GM23338 (cell line): ENCODE results near the gene MGME1. TPM values are rescaled to one million over a fixed set of nuclear protein-coding genes. Genes with fewer than 3 reads are reported as not detected.

Source experiments
- ATAC-seq: fragments of 200-7000 bp; cut with Tn5 transposase; 3 replicates; pipeline ENCODE4 v1.9.1; 2020
- DNase-seq: peaks from one replicate; pipeline ENCODE4 v3.0.0-alpha.2; 2015; ENCODE audit warnings: low spot score
- H2AFZ ChIP-seq: fragments of 200-600 bp; sonication (generic); 2 replicates; pipeline ENCODE4 v1.8.0; 2016; ENCODE audit warnings: antibody characterized with exemption, mild to moderate bottlenecking, moderate library complexity
- H3F3A ChIP-seq: fragments of 200-600 bp; sonication (generic); replicated peaks from 2 replicates; pipeline ENCODE4 v1.8.0; 2017; ENCODE audit warnings: antibody characterized with exemption, mixed run types, low read depth
- H3K27ac ChIP-seq: fragments of 200-600 bp; sonication (generic); 2 replicates; pipeline ENCODE4 v1.6.1; 2016; ENCODE audit warnings: low read depth
- H3K27me3 ChIP-seq: fragments of 200-600 bp; sonication (generic); 2 replicates; pipeline ENCODE4 v1.8.0; 2016; ENCODE audit warnings: mild to moderate bottlenecking, mixed run types, moderate library complexity; ENCODE audit not compliant: insufficient read depth
- H3K36me3 ChIP-seq: fragments of 200-600 bp; sonication (generic); 2 replicates; pipeline ENCODE4 v1.8.0; 2016; ENCODE audit warnings: mild to moderate bottlenecking; ENCODE audit not compliant: insufficient read depth
- H3K4me1 ChIP-seq: fragments of 200-600 bp; sonication (generic); 2 replicates; pipeline ENCODE4 v1.8.0; 2016; ENCODE audit warnings: mild to moderate bottlenecking, moderate library complexity; ENCODE audit not compliant: insufficient read depth
- H3K4me2 ChIP-seq: fragments of 200-600 bp; sonication (generic); 2 replicates; pipeline ENCODE4 v1.7.1; 2017; ENCODE audit warnings: mixed run types
- H3K4me3 ChIP-seq: fragments of 200-600 bp; sonication (generic); 2 replicates; pipeline ENCODE4 v1.6.1; 2016; ENCODE audit warnings: mixed run types
- H3K79me2 ChIP-seq: fragments of 200-600 bp; sonication (generic); replicated peaks from 2 replicates; pipeline ENCODE4 v1.8.0; 2017; ENCODE audit warnings: mild to moderate bottlenecking; ENCODE audit not compliant: insufficient read depth
- H3K9me2 ChIP-seq: fragments of 200-600 bp; sonication (generic); 2 replicates; pipeline ENCODE4 v1.8.0; 2017; ENCODE audit not compliant: insufficient read depth
- H4K20me1 ChIP-seq: fragments of 200-600 bp; sonication (generic); replicated peaks from 2 replicates; pipeline ENCODE4 v1.8.0; 2017; ENCODE audit warnings: mild to moderate bottlenecking; ENCODE audit not compliant: insufficient read depth
- H3K27ac Mint-ChIP-seq: 2 replicates; pipeline ENCODE4 v1.8.0; 2020; ENCODE audit warnings: inconsistent platforms, mild to moderate bottlenecking, moderate library complexity, mixed read lengths
- H3K27me3 Mint-ChIP-seq: 3 replicates; pipeline ENCODE4 v1.8.0; 2022; ENCODE audit warnings: low read depth, mild to moderate bottlenecking, moderate library complexity, mixed read lengths, inconsistent platforms; ENCODE audit not compliant: insufficient read depth, poor library complexity
- H3K36me3 Mint-ChIP-seq: 3 replicates; pipeline ENCODE4 v1.8.0; 2021; ENCODE audit warnings: low read depth, mild to moderate bottlenecking, inconsistent platforms, moderate library complexity, mixed read lengths
- H3K4me1 Mint-ChIP-seq: 3 replicates; pipeline ENCODE4 v1.8.0; 2020; ENCODE audit warnings: mild to moderate bottlenecking, inconsistent platforms, mixed read lengths
- H3K4me3 Mint-ChIP-seq: 3 replicates; pipeline ENCODE4 v1.8.0; 2021; ENCODE audit warnings: moderate library complexity, mild to moderate bottlenecking, inconsistent platforms, mixed read lengths
- H3K9me3 Mint-ChIP-seq: 3 replicates; pipeline ENCODE4 v1.8.0; 2020; ENCODE audit warnings: moderate library complexity, mild to moderate bottlenecking, inconsistent platforms, mixed read lengths
- CREB1 ChIP-seq: fragments of 250-450 bp; sonication (Bioruptor Pico); IDR thresholded peaks from 2 replicates; pipeline ENCODE4 v1.5.0; 2020; ENCODE audit warnings: low read depth, mild to moderate bottlenecking, moderate library complexity
- CTCF ChIP-seq, 2 experiments: fragments of 200-600 bp in 1 of 2; sonication (generic) in 1 of 2; conservative IDR thresholded peaks; 2 replicates each; pipeline versions ENCODE4 v1.5.1 to v1.6.1; 2016 to 2017; ENCODE audit warnings: antibody characterized with exemption in 2 of 2, low read depth in 2 of 2, mild to moderate bottlenecking in 2 of 2, moderate library complexity in 1 of 2
- ETS1 ChIP-seq: IDR thresholded peaks from 2 replicates; pipeline ENCODE4 v1.6.1; 2016; ENCODE audit warnings: antibody characterized with exemption
- EZH2 ChIP-seq: fragments of 200-600 bp; sonication (generic); IDR thresholded peaks from one replicate; pipeline ENCODE4 v1.8.0; 2017; ENCODE audit warnings: antibody characterized with exemption, mild to moderate bottlenecking, low read depth; ENCODE audit not compliant: unreplicated experiment
- EZH2phosphoT487 ChIP-seq: fragments of 200-600 bp; sonication (generic); IDR thresholded peaks from one replicate; pipeline ENCODE4 v1.8.1; 2018; ENCODE audit warnings: antibody characterized with exemption; ENCODE audit not compliant: unreplicated experiment
- JUNB ChIP-seq: IDR thresholded peaks from one replicate; pipeline ENCODE4 v1.6.1; 2016; ENCODE audit warnings: antibody characterized with exemption; ENCODE audit not compliant: unreplicated experiment
- NANOG ChIP-seq: IDR thresholded peaks from 2 replicates; pipeline ENCODE4 v1.6.1; 2016; ENCODE audit warnings: antibody characterized with exemption, borderline replicate concordance
- POLR2AphosphoS5 ChIP-seq: IDR thresholded peaks from 2 replicates; pipeline ENCODE4 v1.6.1; 2016; ENCODE audit warnings: antibody characterized with exemption, low read depth
- REST ChIP-seq: IDR thresholded peaks from one replicate; pipeline ENCODE4 v1.6.1; 2018; ENCODE audit warnings: antibody characterized with exemption; ENCODE audit not compliant: unreplicated experiment
- STAT1 ChIP-seq: IDR thresholded peaks from one replicate; pipeline ENCODE4 v1.6.1; 2016; ENCODE audit warnings: antibody characterized with exemption; ENCODE audit not compliant: unreplicated experiment
- ZNF114 ChIP-seq: fragments of 250-450 bp; sonication (Bioruptor Pico); IDR thresholded peaks from 2 replicates; pipeline ENCODE4 v1.5.0; 2020; ENCODE audit warnings: mild to moderate bottlenecking, moderate library complexity
- ZNF331 ChIP-seq: fragments of 250-450 bp; sonication (Bioruptor Pico); IDR thresholded peaks from 2 replicates; pipeline ENCODE4 v1.5.0; 2020; ENCODE audit warnings: low read depth, mild to moderate bottlenecking, moderate library complexity
- ZNF462 ChIP-seq: fragments of 250-450 bp; sonication (Bioruptor Pico); IDR thresholded peaks from 2 replicates; pipeline ENCODE4 v1.5.0; 2020; ENCODE audit warnings: mild to moderate bottlenecking, moderate library complexity
- polyA plus RNA-seq: library from polyadenylated mRNA; unstranded; fragments of >200 nt; fragmentation: Nextera tagmentation; extraction: Ambion mirVana; gene quantifications from 2 replicates; pipeline ENCODE4 v1.2.1, GENCODE V29; 2016
- total RNA-seq: library from RNA; depleted of rRNA; stranded (reverse); fragments of >200 nt; shearing (Covaris generic); gene quantifications from 2 replicates; pipeline ENCODE4 v1.2.3, GENCODE V29; 2014

MGME1 gene
- total and polyA plus RNA-seq, 2 experiments from 2014 or later = 43.1 to 56.9 TPM

GRCh38 chr20:17925940-17926300 lies 42.9 kb upstream of the MGME1 start:
- Histone ChIP-seq H3F3A (no peaks in the 10 kb centered on the region), H3K9me2 (peaks cover 1% of the 10 kb centered on the region; the same call in 1 of the 2 replicates), H2AFZ (no peak overlapping the region), H3K4me2 (no peak overlapping the region), H3K4me3 (no peak overlapping the region), H4K20me1 (no peaks in the 10 kb centered on the region), H3K27ac (no peak overlapping the region), H3K79me2 (no peaks in the 10 kb centered on the region), H3K27me3 (no peaks in the 10 kb centered on the region), H3K4me1 (no peaks in the 10 kb centered on the region), H3K36me3 (no peaks in the 10 kb centered on the region)
- DNase-seq = no peak
- no peak overlapping the region for H3K27ac Mint-ChIP-seq
- no peak for ATAC-seq
- peaks cover 6% of the 10 kb centered on the region for H3K4me1 Mint-ChIP-seq
- no peaks in the 10 kb centered on the region for H3K9me3 Mint-ChIP-seq
- no peak overlapping the region for H3K4me3 Mint-ChIP-seq
- TF ChIP-seq POLR2AphosphoS5 = no peak
- no peak for TF ChIP-seq JUNB
- no peak for TF ChIP-seq EZH2phosphoT487
- no peak for TF ChIP-seq CTCF (conservative IDR thresholded peaks at IDR 0.05; ENCODE audit: low read depth in 2 of 2)
- no peak for TF ChIP-seq EZH2
- TF ChIP-seq CREB1 (CRISPR knock-in tag) = no peak
- TF ChIP-seq ZNF331 (CRISPR knock-in tag) = no peak
- TF ChIP-seq REST = no peak
- TF ChIP-seq ETS1 = no peak
- no peak for TF ChIP-seq ZNF462 (CRISPR knock-in tag)
- no peak for TF ChIP-seq STAT1
- no peak for TF ChIP-seq ZNF114 (CRISPR knock-in tag)
- TF ChIP-seq NANOG = no peak
- no peaks in the 10 kb centered on the region for H3K36me3 Mint-ChIP-seq
- H3K27me3 Mint-ChIP-seq = peaks cover 7% of the 10 kb centered on the region
